Left ventricle myocardium inferior (tissue), 1 donor: ENCODE data around the gene PROSER3. TPM values are rescaled to one million over a fixed set of nuclear protein-coding genes. Genes with fewer than 3 reads are reported as not detected.

ENCODE experiments used
- DNase-seq: peaks from one replicate; pipeline ENCODE4 v3.0.0-alpha.2; 2020
- H3K27ac ChIP-seq: fragments of 200-600 bp; replicated peaks from 2 replicates; pipeline ENCODE4 v1.8.0; 2021
- H3K27me3 ChIP-seq: fragments of 200-600 bp; 2 replicates; pipeline ENCODE4 v1.8.0; 2021; ENCODE audit warnings: low read depth
- H3K36me3 ChIP-seq: fragments of 200-600 bp; 2 replicates; pipeline ENCODE4 v1.8.0; 2021
- H3K4me1 ChIP-seq: fragments of 200-600 bp; 2 replicates; pipeline ENCODE4 v1.8.0; 2021
- H3K4me3 ChIP-seq: fragments of 200-600 bp; 2 replicates; pipeline ENCODE4 v1.8.0; 2021; ENCODE audit warnings: mild to moderate bottlenecking, moderate library complexity
- H3K9me3 ChIP-seq: fragments of 200-600 bp; replicated peaks from 2 replicates; pipeline ENCODE4 v1.8.0; 2021
- CTCF ChIP-seq: fragments of 200-600 bp; IDR thresholded peaks from 2 replicates; pipeline ENCODE4 v1.8.0; 2021; ENCODE audit warnings: antibody characterized with exemption, mild to moderate bottlenecking, borderline replicate concordance
- intact Hi-C: fragments of 100-400 bp; cut with micrococcal nuclease; formaldehyde crosslinking; loops from one replicate; pipeline ENCODE4 v1.11.0; 2022
- total RNA-seq: library from RNA; stranded (reverse); fragmentation: NEBNext Ultra II Directional; extraction: Animal tissue kit (Norgen Biotek cat#: 25700); gene quantifications from one replicate; pipeline ENCODE4 v1.2.1, GENCODE V29; 2021
- donor health status: DM: no; HTN: yes; CAD: no; lungs with severe emphysema.

Gene PROSER3
- total RNA-seq, 1 donor from 2014 or later: 4.8 TPM

DNA sequence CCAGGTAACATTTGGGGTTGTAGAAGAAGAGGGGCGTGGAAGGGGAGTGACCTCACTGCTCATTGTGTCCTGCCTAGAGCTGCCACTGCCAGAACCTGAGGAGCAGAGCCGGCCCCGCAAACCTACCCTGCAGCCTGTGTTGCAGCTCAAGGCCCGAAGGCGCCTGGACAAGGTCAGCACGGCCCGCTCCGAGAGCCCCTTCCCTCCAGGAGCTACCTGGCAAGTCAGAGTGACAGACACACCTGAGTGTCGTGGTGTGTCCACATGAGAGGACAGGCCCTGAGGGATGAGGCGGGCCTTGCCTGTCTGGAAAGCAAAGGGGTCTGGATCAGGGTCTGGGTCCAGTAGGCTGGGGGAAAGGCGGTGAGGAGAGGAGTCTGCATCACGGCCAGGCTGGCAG is 33.4 kb upstream of the PROSER3 start:
- intact Hi-C loops: no loop called here
- DNase-seq: no peak
- no peak overlapping the region for H3K27ac ChIP-seq
- no peak overlapping the region for H3K4me3 ChIP-seq
- peaks cover 11% of the 10 kb centered on the region for H3K4me1 ChIP-seq
- no peaks in the 10 kb centered on the region for H3K9me3 ChIP-seq
- no peak for TF ChIP-seq CTCF
- peaks cover 97% of the 10 kb centered on the region for H3K36me3 ChIP-seq
- no peaks in the 10 kb centered on the region for H3K27me3 ChIP-seq

DNA sequence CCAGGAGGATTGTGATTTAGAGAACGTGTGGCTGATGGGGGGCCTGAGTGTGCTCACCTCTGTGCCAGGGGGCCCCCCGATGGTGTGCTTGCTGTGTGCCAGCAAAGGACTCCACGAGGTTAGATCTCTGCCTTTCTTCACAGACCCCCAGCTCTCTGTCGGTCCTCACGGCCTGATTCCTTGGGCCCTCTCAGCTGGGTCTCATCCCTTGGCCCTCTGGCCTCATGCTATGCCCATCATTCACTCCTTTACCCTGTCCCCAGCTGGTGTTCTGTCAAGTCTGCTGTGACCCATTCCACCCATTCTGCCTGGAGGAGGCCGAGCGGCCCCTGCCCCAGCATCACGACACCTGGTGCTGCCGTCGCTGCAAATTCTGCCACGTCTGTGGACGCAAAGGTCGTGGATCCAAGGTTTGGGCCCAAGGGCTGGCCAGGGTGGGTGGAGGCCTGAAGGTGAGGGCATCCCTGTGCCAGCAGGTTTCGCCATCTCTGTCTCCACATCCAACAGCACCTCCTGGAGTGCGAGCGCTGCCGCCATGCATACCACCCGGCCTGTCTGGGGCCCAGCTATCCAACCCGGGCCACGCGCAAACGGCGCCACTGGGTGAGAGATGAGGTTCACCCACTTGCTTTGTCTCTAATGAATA is 32.6 kb upstream of the PROSER3 start:
- Histone ChIP-seq H3K36me3 (peaks cover 98% of the 10 kb centered on the region), H3K9me3 (no peaks in the 10 kb centered on the region), H3K27me3 (no peaks in the 10 kb centered on the region), H3K4me1 (peaks cover 4% of the 10 kb centered on the region), H3K4me3 (no peak overlapping the region), H3K27ac (no peak overlapping the region)
- intact Hi-C loops: no loop called here
- TF ChIP-seq CTCF: no peak
- DNase-seq: no peak

- Histone ChIP-seq H3K36me3 (peaks cover 100% of the 10 kb centered on the region), H3K4me3 (no peak overlapping the region), H3K4me1 (peaks cover under 1% of the 10 kb centered on the region), H3K27ac (no peak overlapping the region), H3K27me3 (no peaks in the 10 kb centered on the region), H3K9me3 (no peaks in the 10 kb centered on the region)
- DNase-seq: no peak
- no peak for TF ChIP-seq CTCF
- intact Hi-C loops: no loop called here
These were observed 30.7 kb upstream of the PROSER3 start for GRCh38 chr19:35727053-35727955.

GRCh38 chr19:35727956-35728706 is 29.8 kb upstream of the PROSER3 start:
- H3K36me3 ChIP-seq: peaks cover 98% of the 10 kb centered on the region
- intact Hi-C loops: no loop called here
- H3K4me3 ChIP-seq: no peak overlapping the region
- no peak for DNase-seq
- no peak overlapping the region for H3K27ac ChIP-seq
- no peaks in the 10 kb centered on the region for H3K4me1 ChIP-seq
- no peaks in the 10 kb centered on the region for H3K27me3 ChIP-seq
- H3K9me3 ChIP-seq: no peaks in the 10 kb centered on the region
- no peak for TF ChIP-seq CTCF

- no peaks in the 10 kb centered on the region for H3K4me1 ChIP-seq
These were observed 29.0 kb upstream of the PROSER3 start for GRCh38 chr19:35729021-35729420.

More at GRCh38 chr19:35729021-35729420, 29.0 kb upstream of the PROSER3 start:
- Histone ChIP-seq H3K9me3 (no peaks in the 10 kb centered on the region), H3K27ac (no peak overlapping the region), H3K27me3 (no peaks in the 10 kb centered on the region), H3K4me3 (no peak overlapping the region), H3K36me3 (peaks cover 97% of the 10 kb centered on the region)
- intact Hi-C loops: no loop called here
- no peak for TF ChIP-seq CTCF
- no peak for DNase-seq
